Neutrophil (primary cell): ENCODE data around the gene EFCAB14.
"Not testable (repeated sequence)": the region's sequence is repeated elsewhere in the genome, so short reads cannot be mapped to it uniquely, and the experiment has no call there.

Source experiments
- H3K27ac ChIP-seq: fragments of 200-600 bp; sonication (generic); 2 replicates; pipeline ENCODE4 v1.5.1; 2016; ENCODE audit warnings: mild to moderate bottlenecking, moderate library complexity
- H3K27me3 ChIP-seq: fragments of 200-600 bp; sonication (generic); 2 replicates; pipeline ENCODE4 v1.6.0; 2016; ENCODE audit warnings: mild to moderate bottlenecking
- H3K36me3 ChIP-seq: fragments of 200-600 bp; sonication (generic); 2 replicates; pipeline ENCODE4 v1.5.1; 2017
- H3K4me1 ChIP-seq, 2 experiments: fragments of 200-600 bp in 1 of 2; sonication (generic) in 1 of 2; 1 replicate in 1 of 2; 2 replicates in 1 of 2; pipeline versions ENCODE4 v1.5.1 to v1.6.1; 2013 to 2016; ENCODE audit warnings: low read depth in 1 of 2, low read length in 1 of 2, mild to moderate bottlenecking in 1 of 2, moderate library complexity in 1 of 2; ENCODE audit not compliant: control insufficient read depth in 1 of 2, insufficient read depth in 1 of 2
- H3K4me3 ChIP-seq, 2 experiments: fragments of 200-600 bp in 1 of 2; sonication (generic) in 1 of 2; 1 replicate in 1 of 2; 2 replicates in 1 of 2; pipeline ENCODE4 v1.5.1; 2013 to 2016; ENCODE audit warnings: low read depth in 1 of 2, low read length in 1 of 2, mild to moderate bottlenecking in 1 of 2, moderate library complexity in 1 of 2
- H3K9me3 ChIP-seq: fragments of 200-600 bp; sonication (generic); 2 replicates; pipeline ENCODE4 v1.5.1; 2016
- CTCF ChIP-seq: fragments of 200-600 bp; sonication (generic); IDR thresholded peaks from 2 replicates; pipeline ENCODE4 v1.5.1; 2016; ENCODE audit warnings: antibody characterized with exemption

The EFCAB14 gene

GRCh38 chr1:46672696-46673095 lies 46.2 kb downstream of the EFCAB14 start:
- H3K9me3 ChIP-seq, result no peaks in the 10 kb centered on the region
- no peak overlapping the region for H3K4me3 ChIP-seq
- no peaks in the 10 kb centered on the region for H3K27me3 ChIP-seq
- H3K36me3 ChIP-seq, result peaks cover 48% of the 10 kb centered on the region
- no peak for TF ChIP-seq CTCF
- no peak overlapping the region for H3K27ac ChIP-seq
- peaks cover 3 to 7% of the 10 kb centered on the region in 2 experiments for H3K4me1 ChIP-seq

- TF ChIP-seq CTCF, result no peak
- H3K27me3 ChIP-seq, result no peaks in the 10 kb centered on the region
- peaks cover 36% of the 10 kb centered on the region for H3K36me3 ChIP-seq
- H3K27ac ChIP-seq, result no peak within 1 kb of the TSS
- H3K4me3 ChIP-seq, result no peak within 1 kb of the TSS
- H3K9me3 ChIP-seq, result no peaks in the 10 kb centered on the region
- peaks cover 10 to 18% of the 10 kb centered on the region in 2 experiments for H3K4me1 ChIP-seq
These were observed 47.4 kb downstream of the EFCAB14 start, which contains the start of gene TEX38 for GRCh38 chr1:46671554-46671953. TEX38 (plus strand) TSS chr1:46671854; CDS start chr1:46671935, 81 bp downstream.

GRCh38 chr1:46670134-46670533 lies 48.8 kb downstream of the EFCAB14 start:
- Histone ChIP-seq H3K4me1 (peaks cover 10 to 18% of the 10 kb centered on the region in 2 experiments), H3K27me3 (no peaks in the 10 kb centered on the region), H3K27ac (no peak overlapping the region), H3K9me3 (no peaks in the 10 kb centered on the region), H3K4me3 (no peak overlapping the region), H3K36me3 (peaks cover 24% of the 10 kb centered on the region)
- TF ChIP-seq CTCF, result no peak

- H3K4me1 ChIP-seq, result peaks cover 10 to 18% of the 10 kb centered on the region in 2 experiments
- peak within 1 kb of the TSS; percentile 51 for H3K27ac ChIP-seq
- no peak for TF ChIP-seq CTCF
- H3K4me3 ChIP-seq, result peak within 1 kb of the TSS; percentile 65 to 70
- H3K9me3 ChIP-seq, result no peaks in the 10 kb centered on the region
- H3K36me3 ChIP-seq, result peaks cover 20% of the 10 kb centered on the region
- H3K27me3 ChIP-seq, result no peaks in the 10 kb centered on the region
These were observed 50.8 kb downstream of the EFCAB14 start, which contains the start of gene ATPAF1 for GRCh38 chr1:46667782-46668760. ATPAF1 (minus strand) TSS chr1:46668364; CDS start chr1:46668322, 42 bp downstream.

GRCh38 chr1:46665983-46666382 lies 52.9 kb downstream of the EFCAB14 start:
- no peak overlapping the region for H3K4me3 ChIP-seq
- peaks cover 14% of the 10 kb centered on the region for H3K36me3 ChIP-seq
- TF ChIP-seq CTCF, result no peak
- H3K4me1 ChIP-seq, result peaks cover 10 to 18% of the 10 kb centered on the region in 2 experiments
- H3K27me3 ChIP-seq, result no peaks in the 10 kb centered on the region
- no peak overlapping the region for H3K27ac ChIP-seq
- H3K9me3 ChIP-seq, result no peaks in the 10 kb centered on the region

GRCh38 chr1:46662919-46663318 lies 56.0 kb downstream of the EFCAB14 start:
- H3K4me1 ChIP-seq, result peaks cover 9 to 13% of the 10 kb centered on the region in 2 experiments
- peaks cover 33% of the 10 kb centered on the region for H3K36me3 ChIP-seq
- H3K4me3 ChIP-seq, H3K27me3 ChIP-seq, H3K9me3 ChIP-seq, H3K27ac ChIP-seq: not testable (repeated sequence)

- H3K27me3 ChIP-seq, H3K27ac ChIP-seq, H3K4me3 ChIP-seq, H3K4me1 ChIP-seq, H3K9me3 ChIP-seq: not testable (repeated sequence)
- peaks cover 45% of the 10 kb centered on the region for H3K36me3 ChIP-seq
These were observed 58.8 kb downstream of the EFCAB14 start for GRCh38 chr1:46660116-46660515.
